ENCODE results near the gene RAB17. TPM values are rescaled to one million over a fixed set of nuclear protein-coding genes. Genes with fewer than 3 reads are reported as not detected.

The RAB17 gene
- total and polyA plus RNA-seq, 2 of the 4 experiments (the other 2 are of a cell fraction): 0.41 TPM; not detected in 1

DNA sequence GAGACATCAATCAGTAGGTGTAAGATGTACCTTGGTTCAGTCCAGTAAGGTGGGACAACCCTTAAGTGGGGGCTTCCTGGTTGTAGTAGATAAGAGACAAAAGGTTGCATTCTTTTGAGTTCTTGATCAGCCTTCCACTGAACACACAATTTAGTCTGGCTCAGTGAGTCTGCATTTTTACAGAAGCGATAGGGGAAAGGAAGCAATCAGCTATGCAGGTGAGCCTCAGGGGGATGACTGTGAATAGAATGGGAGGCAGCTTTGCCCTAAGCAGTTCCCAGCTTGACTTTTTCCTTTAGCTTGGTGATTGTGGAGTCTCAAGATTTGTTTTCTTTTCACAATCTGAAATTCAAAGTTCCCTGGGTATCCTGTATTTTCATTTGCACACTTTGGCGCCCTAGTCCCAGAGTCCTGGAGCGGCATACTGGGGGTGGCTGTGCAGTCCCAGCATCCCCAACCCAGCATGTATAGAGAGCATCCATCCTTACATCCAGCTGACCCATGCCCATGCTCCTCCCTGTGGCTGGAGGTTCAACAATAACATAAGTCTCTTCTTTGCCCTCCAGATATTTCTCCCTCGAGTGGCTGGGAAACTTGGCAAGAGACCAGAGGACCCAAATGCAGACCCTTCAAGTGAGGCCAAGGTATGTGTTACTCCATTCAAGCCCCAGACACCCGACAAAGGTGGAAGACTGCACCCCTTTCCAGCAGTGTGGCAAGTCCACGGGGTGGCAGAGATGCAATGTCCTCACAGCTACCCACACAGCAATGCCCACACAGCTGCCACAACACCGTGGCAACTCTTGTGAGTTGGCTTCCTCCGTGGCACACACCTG lies 44.3 kb downstream of the RAB17 start:
- H3K79me1 ChIP-seq (ENCODE audit: low read depth in 1 of 2, low read length in 2 of 2): no peaks in the 10 kb centered on the region
- H3K56ac ChIP-seq (ENCODE audit: extremely low read depth, insufficient read depth, low read length): no peak overlapping the region
- intact Hi-C loops (cut with micrococcal nuclease) (no loop called here), in situ Hi-C loops (cut with MboI; ENCODE audit: low sequenced_read_pairs) (no loop called here), dilution Hi-C loops (cut with HindIII; ENCODE audit: low sequenced_read_pairs, unreplicated experiment) (no loop called here)
- H2AFZ ChIP-seq (replicated peaks; ENCODE audit: low read length, poor library complexity): no peak overlapping the region
- no peak overlapping the region for H3K4me3 ChIP-seq (ENCODE audit: insufficient read depth, low read depth, low read length)
- no peak overlapping the region for H2AK5ac ChIP-seq (ENCODE audit: low read depth, low read length)
- H3K18ac ChIP-seq (ENCODE audit: low read depth, low read length): no peak overlapping the region
- H3K9ac ChIP-seq (ENCODE audit: low read depth, low read length): no peak overlapping the region
- ChIA-PET CTCF (no interaction called here), POLR2A (ENCODE audit: unreplicated experiment) (no interaction called here)
- no peak overlapping the region for H2BK20ac ChIP-seq (ENCODE audit: low read depth, low read length)
- no peaks in the 10 kb centered on the region for H4K20me1 ChIP-seq (ENCODE audit: insufficient read depth, low read length)
- H3K9me1 ChIP-seq (ENCODE audit: insufficient read depth, low read length): no peaks in the 10 kb centered on the region
- DNase-seq: no peak
- no peak overlapping the region for H2BK15ac ChIP-seq (ENCODE audit: low read depth, low read length)
- H2BK5ac ChIP-seq (ENCODE audit: low read depth, low read length, poor library complexity, severe bottlenecking): no peak overlapping the region
- no peak overlapping the region for H3K27ac ChIP-seq (ENCODE audit: insufficient read depth, low read length)
- H3K14ac ChIP-seq (replicated peaks; ENCODE audit: low read depth, low read length): no peak overlapping the region
- no peak overlapping the region for H2BK120ac ChIP-seq (ENCODE audit: low read depth, low read length)
- H4K5ac ChIP-seq (ENCODE audit: low read depth, low read length): no peak overlapping the region
- ATAC-seq (ENCODE audit: low read depth): no peak
- 80% methylated on average over 1 of the region's 8 CpGs; no CpG with 5 or more reads in 1 of the 2 experiments for WGBS, 2 experiments (ENCODE audit: extremely low coverage in 2 of 2, insufficient read length in 1 of 2)
- H3K36me3 ChIP-seq (ENCODE audit: control insufficient read depth, insufficient read depth, low read length): 0 out of 2 replicates have a peak, but pooled peaks cover 3% of the 10 kb centered on the region
- H3K4ac ChIP-seq (ENCODE audit: low read depth, low read length): no peak overlapping the region
- H3K4me2 ChIP-seq (ENCODE audit: low read depth, low read length): no peak overlapping the region
- no peaks in the 10 kb centered on the region for H3K27me3 ChIP-seq (ENCODE audit: control insufficient read depth, insufficient read depth, low read length)
- no peak for TF ChIP-seq ELK1 (IDR thresholded peaks at IDR 0.05; ENCODE audit: borderline replicate concordance, low read depth, low read length)
- TF ChIP-seq CTCF (conservative IDR thresholded peaks at IDR 0.05; ENCODE audit: low read depth, low read length): no peak
- TF ChIP-seq MXI1 (IDR thresholded peaks at IDR 0.05; ENCODE audit: borderline replicate concordance, low read depth, low read length): no peak
- no peak for TF ChIP-seq CHD1 (IDR thresholded peaks at IDR 0.05; ENCODE audit: low read depth, low read length)
- no peak for TF ChIP-seq POLR2A (IDR thresholded peaks at IDR 0.05; ENCODE audit: low read depth, low read length)
- TF ChIP-seq, protein P1, sequence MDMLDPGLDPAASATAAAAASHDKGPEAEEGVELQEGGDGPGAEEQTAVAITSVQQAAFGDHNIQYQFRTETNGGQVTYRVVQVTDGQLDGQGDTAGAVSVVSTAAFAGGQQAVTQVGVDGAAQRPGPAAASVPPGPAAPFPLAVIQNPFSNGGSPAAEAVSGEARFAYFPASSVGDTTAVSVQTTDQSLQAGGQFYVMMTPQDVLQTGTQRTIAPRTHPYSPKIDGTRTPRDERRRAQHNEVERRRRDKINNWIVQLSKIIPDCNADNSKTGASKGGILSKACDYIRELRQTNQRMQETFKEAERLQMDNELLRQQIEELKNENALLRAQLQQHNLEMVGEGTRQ (IDR thresholded peaks at IDR 0.05; ENCODE audit: low read depth, low read length): no peak
- no peak for TF ChIP-seq NFE2L2 (IDR thresholded peaks at IDR 0.05; ENCODE audit: low read depth, low read length)
- TF ChIP-seq CEBPB (IDR thresholded peaks at IDR 0.05; ENCODE audit: low read depth, low read length): no peak
- no peak overlapping the region for H3K23ac ChIP-seq (ENCODE audit: low read depth, low read length)
- H2AK9ac ChIP-seq (replicated peaks; ENCODE audit: low read depth, low read length, poor library complexity): no peak overlapping the region
- no TSS peak for BruUV-seq (replicated peaks)
- H3K9me3 ChIP-seq (ENCODE audit: control insufficient read depth, insufficient read depth, low read length): no peaks in the 10 kb centered on the region
- H4K8ac ChIP-seq (ENCODE audit: low read depth in 2 of 2, low read length in 2 of 2): no peak overlapping the region
- H3K4me1 ChIP-seq (ENCODE audit: control insufficient read depth, insufficient read depth, low read length): 0 out of 2 replicates have a peak, but pooled peaks cover 2% of the 10 kb centered on the region
- no peak overlapping the region for H4K91ac ChIP-seq (ENCODE audit: insufficient read depth, low read depth, low read length)

Measured in IMR-90 (cell line).